OCI-LY1 (cell line): ENCODE data around the gene REM1.

ENCODE experiments used
- H2AFZ ChIP-seq: fragments of 200-600 bp; sonication (generic), shearing (Covaris generic); 2 replicates; pipeline ENCODE4 v1.6.0; 2014; ENCODE audit warnings: antibody characterized with exemption, mild to moderate bottlenecking, low read length
- H3F3A ChIP-seq: fragments of 200-600 bp; sonication (generic), shearing (Covaris generic); 2 replicates; pipeline ENCODE4 v1.6.0; 2014; ENCODE audit warnings: mild to moderate bottlenecking, antibody characterized with exemption, low read length, moderate library complexity; ENCODE audit not compliant: insufficient read depth
- H3K27ac ChIP-seq: fragments of 200-600 bp; sonication (generic); 2 replicates; pipeline ENCODE4 v1.5.1; 2014; ENCODE audit warnings: low read length, mixed run types, mild to moderate bottlenecking, low read depth; ENCODE audit not compliant: poor library complexity, severe bottlenecking
- H3K27me3 ChIP-seq: fragments of 200-600 bp; sonication (generic); 2 replicates; pipeline ENCODE4 v1.6.0; 2014; ENCODE audit warnings: antibody characterized with exemption, mild to moderate bottlenecking, low read length, moderate library complexity; ENCODE audit not compliant: insufficient read depth
- H3K36me3 ChIP-seq: fragments of 200-600 bp; sonication (generic); 2 replicates; pipeline ENCODE4 v1.6.1; 2014; ENCODE audit warnings: mild to moderate bottlenecking, antibody characterized with exemption, low read length, moderate library complexity, mixed read lengths; ENCODE audit not compliant: insufficient read depth
- H3K4me1 ChIP-seq: fragments of 200-600 bp; sonication (generic); 2 replicates; pipeline ENCODE4 v1.5.1; 2014; ENCODE audit warnings: mild to moderate bottlenecking, low read length, moderate library complexity; ENCODE audit not compliant: insufficient read depth, severe bottlenecking
- H3K4me2 ChIP-seq: fragments of 200-600 bp; sonication (generic), shearing (Covaris generic); 2 replicates; pipeline ENCODE4 v1.6.1; 2014; ENCODE audit warnings: low read length
- H3K4me3 ChIP-seq: fragments of 200-600 bp; sonication (generic); 2 replicates; pipeline ENCODE4 v1.5.1; 2014; ENCODE audit warnings: low read length, low read depth, mild to moderate bottlenecking, mixed read lengths; ENCODE audit not compliant: poor library complexity, severe bottlenecking
- H3K79me2 ChIP-seq: fragments of 200-600 bp; shearing (Covaris generic); 2 replicates; pipeline ENCODE4 v1.6.1; 2016; ENCODE audit warnings: mixed run types, low read length, mixed read lengths; ENCODE audit not compliant: insufficient read depth
- H3K9ac ChIP-seq: fragments of 200-600 bp; sonication (generic), shearing (Covaris generic); 2 replicates; pipeline ENCODE4 v1.6.1; 2014; ENCODE audit warnings: mild to moderate bottlenecking, low read length, mixed read lengths
- H3K9me2 ChIP-seq: fragments of 200-600 bp; sonication (generic), shearing (Covaris generic); 2 replicates; pipeline ENCODE4 v1.6.1; 2014; ENCODE audit warnings: low read depth, mild to moderate bottlenecking, low read length, mixed read lengths
- H3K9me3 ChIP-seq: fragments of 200-600 bp; shearing (Covaris generic); 2 replicates; pipeline ENCODE4 v1.6.1; 2014; ENCODE audit warnings: low read length, mixed read lengths
- H4K20me1 ChIP-seq: fragments of 200-600 bp; sonication (generic), shearing (Covaris generic); 2 replicates; pipeline ENCODE4 v1.6.0; 2016; ENCODE audit warnings: mild to moderate bottlenecking, low read length; ENCODE audit not compliant: insufficient read depth
- EZH2 ChIP-seq: fragments of 200-600 bp; sonication (generic), shearing (Covaris generic); IDR thresholded peaks from 2 replicates; pipeline ENCODE4 v1.8.0; 2017; ENCODE audit warnings: borderline replicate concordance, mixed run types, mild to moderate bottlenecking, antibody characterized with exemption, low read length, moderate library complexity, mixed read lengths
- TF ChIP-seq, protein P1 (sequence below): fragments of 200-600 bp; sonication (generic), shearing (Covaris generic); IDR thresholded peaks from 2 replicates; pipeline ENCODE4 v1.5.1; 2017; ENCODE audit warnings: mild to moderate bottlenecking, antibody characterized with exemption, low read length, moderate library complexity, mixed read lengths

REM1 gene

DNA sequence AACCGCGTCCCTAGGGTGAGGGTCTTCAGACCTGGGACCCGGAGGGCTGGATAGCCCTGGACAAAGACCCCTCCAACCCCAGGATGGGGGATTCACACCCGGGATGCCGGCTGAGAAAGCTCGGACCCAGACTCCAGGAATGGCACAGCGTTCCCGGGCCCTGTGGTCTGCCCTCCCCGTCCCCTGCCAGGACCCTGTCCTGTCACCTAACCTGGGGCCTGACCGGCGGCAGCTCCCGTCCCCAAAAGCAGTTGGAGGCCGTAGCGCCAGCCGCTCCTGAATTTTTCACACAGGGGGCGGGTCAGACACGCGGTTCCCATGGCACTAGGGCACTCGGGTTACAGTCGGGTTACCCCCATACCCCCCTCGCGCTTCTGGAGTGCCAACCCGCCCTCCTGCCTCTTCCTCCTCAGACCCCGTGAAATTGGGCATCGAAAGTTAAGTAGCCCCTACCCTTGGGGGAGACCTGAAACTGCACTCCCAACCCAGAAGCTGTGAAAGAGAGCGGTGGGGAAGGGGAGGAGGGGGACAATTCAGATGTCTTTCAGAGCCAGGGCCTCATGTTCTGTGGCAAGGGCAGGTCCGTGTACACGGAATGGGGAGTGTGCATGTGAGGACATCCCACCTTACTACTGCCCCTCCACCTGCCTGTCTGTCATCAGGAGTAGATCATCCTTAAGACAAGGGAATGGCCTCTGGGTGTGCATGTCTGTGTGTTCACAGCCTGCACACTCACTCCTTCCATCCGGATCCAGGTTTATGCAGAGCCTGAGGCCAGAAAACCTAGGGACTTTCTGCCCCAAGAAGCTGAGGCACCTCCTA, 595 bp downstream of the REM1 start:
- no peaks in the 10 kb centered on the region for H3K27me3 ChIP-seq
- H4K20me1 ChIP-seq: no peaks in the 10 kb centered on the region
- no peaks in the 10 kb centered on the region for H3K9me3 ChIP-seq
- no peak overlapping the region for H3K4me3 ChIP-seq
- no peak overlapping the region for H3K9ac ChIP-seq
- no peaks in the 10 kb centered on the region for H3K9me2 ChIP-seq
- H3K4me1 ChIP-seq: peaks cover 10% of the 10 kb centered on the region
- no peaks in the 10 kb centered on the region for H3K36me3 ChIP-seq
- H3K4me2 ChIP-seq: no peak overlapping the region
- H3K27ac ChIP-seq: no peak overlapping the region
- no peaks in the 10 kb centered on the region for H3F3A ChIP-seq
- H3K79me2 ChIP-seq: no peaks in the 10 kb centered on the region
- TF ChIP-seq, protein P1, sequence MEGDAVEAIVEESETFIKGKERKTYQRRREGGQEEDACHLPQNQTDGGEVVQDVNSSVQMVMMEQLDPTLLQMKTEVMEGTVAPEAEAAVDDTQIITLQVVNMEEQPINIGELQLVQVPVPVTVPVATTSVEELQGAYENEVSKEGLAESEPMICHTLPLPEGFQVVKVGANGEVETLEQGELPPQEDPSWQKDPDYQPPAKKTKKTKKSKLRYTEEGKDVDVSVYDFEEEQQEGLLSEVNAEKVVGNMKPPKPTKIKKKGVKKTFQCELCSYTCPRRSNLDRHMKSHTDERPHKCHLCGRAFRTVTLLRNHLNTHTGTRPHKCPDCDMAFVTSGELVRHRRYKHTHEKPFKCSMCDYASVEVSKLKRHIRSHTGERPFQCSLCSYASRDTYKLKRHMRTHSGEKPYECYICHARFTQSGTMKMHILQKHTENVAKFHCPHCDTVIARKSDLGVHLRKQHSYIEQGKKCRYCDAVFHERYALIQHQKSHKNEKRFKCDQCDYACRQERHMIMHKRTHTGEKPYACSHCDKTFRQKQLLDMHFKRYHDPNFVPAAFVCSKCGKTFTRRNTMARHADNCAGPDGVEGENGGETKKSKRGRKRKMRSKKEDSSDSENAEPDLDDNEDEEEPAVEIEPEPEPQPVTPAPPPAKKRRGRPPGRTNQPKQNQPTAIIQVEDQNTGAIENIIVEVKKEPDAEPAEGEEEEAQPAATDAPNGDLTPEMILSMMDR: no peak
- no peak for TF ChIP-seq EZH2
- H2AFZ ChIP-seq: no peak overlapping the region

DNA sequence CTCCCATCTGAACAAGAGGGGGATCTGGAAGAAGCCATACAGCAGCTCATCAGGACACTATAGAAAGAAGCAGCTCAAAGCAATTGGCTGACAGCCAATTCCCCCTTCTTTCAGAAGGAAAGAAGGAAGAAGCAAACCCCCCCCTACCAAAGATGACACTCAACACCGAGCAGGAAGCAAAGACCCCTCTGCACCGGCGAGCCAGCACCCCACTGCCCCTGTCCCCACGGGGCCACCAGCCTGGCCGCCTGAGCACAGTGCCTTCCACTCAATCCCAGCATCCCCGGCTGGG, 1.2 kb downstream of the REM1 start:
- no peak for TF ChIP-seq EZH2
- TF ChIP-seq, protein P1: no peak
- no peak overlapping the region for H3K27ac ChIP-seq
- peaks cover 10% of the 10 kb centered on the region for H3K4me1 ChIP-seq
- H3K9ac ChIP-seq: no peak overlapping the region
- no peaks in the 10 kb centered on the region for H3K27me3 ChIP-seq
- no peaks in the 10 kb centered on the region for H4K20me1 ChIP-seq
- H3K9me3 ChIP-seq: no peaks in the 10 kb centered on the region
- H3K4me3 ChIP-seq: no peak overlapping the region
- no peaks in the 10 kb centered on the region for H3K9me2 ChIP-seq
- H3F3A ChIP-seq: no peaks in the 10 kb centered on the region
- H3K4me2 ChIP-seq: no peak overlapping the region
- no peaks in the 10 kb centered on the region for H3K79me2 ChIP-seq
- H2AFZ ChIP-seq: no peak overlapping the region
- no peaks in the 10 kb centered on the region for H3K36me3 ChIP-seq

DNA sequence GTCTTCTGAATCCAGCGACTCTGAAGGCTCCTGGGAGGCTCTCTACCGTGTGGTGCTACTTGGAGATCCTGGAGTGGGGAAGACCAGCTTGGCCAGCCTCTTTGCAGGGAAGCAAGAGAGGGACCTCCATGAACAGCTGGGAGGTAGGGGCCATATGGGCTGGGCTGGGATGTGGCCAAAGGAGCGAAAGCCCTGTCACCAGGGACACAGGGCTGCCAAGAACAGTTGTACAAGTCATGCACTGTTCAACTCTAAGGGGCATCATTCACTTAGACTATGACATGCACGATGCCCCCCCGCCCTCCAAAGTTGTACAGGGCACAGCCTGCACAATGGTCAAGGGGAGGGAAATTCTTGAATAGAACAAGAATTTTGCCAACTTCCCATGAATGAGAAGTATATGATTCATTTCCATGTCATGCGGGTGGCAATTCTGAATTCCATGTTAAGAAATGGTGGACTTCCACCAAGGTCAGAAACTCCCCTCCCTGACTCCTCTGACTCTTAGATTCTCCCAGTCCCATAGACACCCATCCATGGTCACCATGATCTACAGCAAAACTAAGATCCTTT, 1.6 kb downstream of the REM1 start:
- TF ChIP-seq EZH2: no peak
- TF ChIP-seq, protein P1: no peak
- Histone ChIP-seq H3K9me3 (no peaks in the 10 kb centered on the region), H2AFZ (no peak overlapping the region), H3K9me2 (no peaks in the 10 kb centered on the region), H3K36me3 (no peaks in the 10 kb centered on the region), H4K20me1 (no peaks in the 10 kb centered on the region), H3F3A (no peaks in the 10 kb centered on the region), H3K27ac (no peak overlapping the region), H3K4me2 (no peak overlapping the region), H3K4me3 (no peak overlapping the region), H3K27me3 (no peaks in the 10 kb centered on the region), H3K79me2 (no peaks in the 10 kb centered on the region), H3K4me1 (peaks cover 10% of the 10 kb centered on the region), H3K9ac (no peak overlapping the region)
